IPS-20b (cell line): Measurements from ENCODE around the gene NBR1.
"Not testable (repeated sequence)": the region's sequence is repeated elsewhere in the genome, so short reads cannot be mapped to it uniquely, and the experiment has no call there.

ENCODE experiments used
- H3K27ac ChIP-seq: one replicate; pipeline ENCODE4 v1.5.1; 2013; ENCODE audit warnings: low read length
- H3K27me3 ChIP-seq: 2 replicates; pipeline ENCODE4 v1.6.1; 2013; ENCODE audit warnings: mild to moderate bottlenecking, low read length, inconsistent platforms; ENCODE audit not compliant: insufficient read depth
- H3K36me3 ChIP-seq: 2 replicates; pipeline ENCODE4 v1.6.1; 2013; ENCODE audit warnings: low read depth, mild to moderate bottlenecking, inconsistent platforms, low read length, moderate library complexity; ENCODE audit not compliant: insufficient read depth
- H3K4me1 ChIP-seq: 2 replicates; pipeline ENCODE4 v1.6.1; 2013; ENCODE audit warnings: mild to moderate bottlenecking, control low read depth, inconsistent platforms, low read length, moderate library complexity; ENCODE audit not compliant: insufficient read depth
- H3K4me3 ChIP-seq: 2 replicates; pipeline ENCODE4 v1.5.1; 2013; ENCODE audit warnings: mild to moderate bottlenecking, low read length, inconsistent platforms
- H3K9ac ChIP-seq: 2 replicates; pipeline ENCODE4 v1.6.1; 2013; ENCODE audit warnings: low read depth, mild to moderate bottlenecking, inconsistent platforms, low read length, moderate library complexity
- H3K9me3 ChIP-seq: 2 replicates; pipeline ENCODE4 v1.6.1; 2013; ENCODE audit warnings: mild to moderate bottlenecking, low read depth, low read length, inconsistent platforms; ENCODE audit not compliant: insufficient read depth

The NBR1 gene

GRCh38 chr17:43219746-43220380, 48.8 kb downstream of the NBR1 start:
- H3K4me3 ChIP-seq = no peak overlapping the region
- no peak overlapping the region for H3K27ac ChIP-seq
- H3K27me3 ChIP-seq = no peaks in the 10 kb centered on the region
- no peaks in the 10 kb centered on the region; the same call in 1 of the 2 replicates for H3K36me3 ChIP-seq
- no peak overlapping the region for H3K9ac ChIP-seq
- H3K4me1 ChIP-seq = no peaks in the 10 kb centered on the region
- no peaks in the 10 kb centered on the region for H3K9me3 ChIP-seq

GRCh38 chr17:43220511-43221125, 49.6 kb downstream of the NBR1 start:
- H3K4me1 ChIP-seq = no peaks in the 10 kb centered on the region
- no peak overlapping the region for H3K9ac ChIP-seq
- no peaks in the 10 kb centered on the region; the same call in 1 of the 2 replicates for H3K36me3 ChIP-seq
- no peak overlapping the region for H3K27ac ChIP-seq
- no peak overlapping the region for H3K4me3 ChIP-seq
- no peaks in the 10 kb centered on the region for H3K9me3 ChIP-seq
- no peaks in the 10 kb centered on the region for H3K27me3 ChIP-seq

GRCh38 chr17:43224146-43224705, 53.2 kb downstream of the NBR1 start:
- H3K27me3 ChIP-seq = no peaks in the 10 kb centered on the region
- H3K27ac ChIP-seq = no peak overlapping the region
- H3K9me3 ChIP-seq = no peaks in the 10 kb centered on the region
- H3K4me3 ChIP-seq = no peak overlapping the region
- no peaks in the 10 kb centered on the region for H3K4me1 ChIP-seq
- no peak overlapping the region for H3K9ac ChIP-seq
- H3K36me3 ChIP-seq = no peaks in the 10 kb centered on the region

- H3K9me3 ChIP-seq = no peaks in the 10 kb centered on the region
- no peak overlapping the region for H3K9ac ChIP-seq
- H3K4me3 ChIP-seq = no peak overlapping the region
- H3K4me1 ChIP-seq = no peaks in the 10 kb centered on the region
- no peaks in the 10 kb centered on the region for H3K27me3 ChIP-seq
- H3K27ac ChIP-seq = no peak overlapping the region
- no peaks in the 10 kb centered on the region for H3K36me3 ChIP-seq
These were observed 55.4 kb downstream of the NBR1 start for GRCh38 chr17:43226393-43226792.

DNA sequence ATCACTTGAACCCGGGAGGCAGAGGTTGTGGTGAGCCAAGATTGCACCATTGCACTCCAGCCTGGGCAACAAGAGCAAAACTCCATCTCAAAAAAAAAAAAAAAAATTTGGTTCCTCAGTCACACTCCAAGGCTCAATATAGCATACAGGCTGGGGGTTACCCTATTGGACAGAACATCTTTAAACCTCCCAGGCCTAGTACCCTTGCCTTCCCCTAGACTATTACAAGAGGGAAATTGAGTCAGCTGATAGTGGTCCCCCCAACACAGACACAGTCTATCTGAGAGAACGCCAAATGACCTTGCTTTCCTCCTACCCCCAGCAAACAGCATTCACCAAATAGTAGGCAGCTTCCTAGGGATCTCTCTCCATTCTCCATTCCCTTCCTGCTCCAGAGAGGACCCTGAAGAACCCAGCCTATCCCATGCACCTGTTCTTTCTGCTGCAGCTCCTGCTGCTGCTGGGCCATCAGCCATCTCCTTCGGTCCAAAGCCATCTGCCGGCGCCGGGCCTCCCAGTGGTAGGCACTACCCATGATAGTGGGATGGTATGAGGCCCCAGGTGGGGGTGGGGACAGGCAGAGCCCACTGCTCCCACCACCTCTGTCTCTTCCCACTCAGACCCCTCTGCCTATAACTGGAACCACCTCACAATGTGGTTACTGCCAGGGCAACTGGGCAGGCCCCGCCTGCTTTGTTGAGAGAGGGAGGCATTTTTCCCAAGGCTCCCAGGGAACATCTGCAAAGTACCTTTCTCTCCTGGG, 57.2 kb downstream of the NBR1 start, which contains the start of gene CCDC200:
CCDC200 (minus strand) TSS at position 604 of the 763 bp plus-strand sequence; CDS start at position 535, 69 bp downstream.
- not testable (repeated sequence) for H3K4me3 ChIP-seq, H3K9ac ChIP-seq, H3K27ac ChIP-seq, H3K27me3 ChIP-seq, H3K4me1 ChIP-seq, H3K36me3 ChIP-seq, H3K9me3 ChIP-seq

GRCh38 chr17:43231205-43232020, 60.4 kb downstream of the NBR1 start:
- H3K36me3 ChIP-seq, H3K4me3 ChIP-seq, H3K9ac ChIP-seq, H3K27ac ChIP-seq, H3K27me3 ChIP-seq, H3K4me1 ChIP-seq, H3K9me3 ChIP-seq: not testable (repeated sequence)

DNA sequence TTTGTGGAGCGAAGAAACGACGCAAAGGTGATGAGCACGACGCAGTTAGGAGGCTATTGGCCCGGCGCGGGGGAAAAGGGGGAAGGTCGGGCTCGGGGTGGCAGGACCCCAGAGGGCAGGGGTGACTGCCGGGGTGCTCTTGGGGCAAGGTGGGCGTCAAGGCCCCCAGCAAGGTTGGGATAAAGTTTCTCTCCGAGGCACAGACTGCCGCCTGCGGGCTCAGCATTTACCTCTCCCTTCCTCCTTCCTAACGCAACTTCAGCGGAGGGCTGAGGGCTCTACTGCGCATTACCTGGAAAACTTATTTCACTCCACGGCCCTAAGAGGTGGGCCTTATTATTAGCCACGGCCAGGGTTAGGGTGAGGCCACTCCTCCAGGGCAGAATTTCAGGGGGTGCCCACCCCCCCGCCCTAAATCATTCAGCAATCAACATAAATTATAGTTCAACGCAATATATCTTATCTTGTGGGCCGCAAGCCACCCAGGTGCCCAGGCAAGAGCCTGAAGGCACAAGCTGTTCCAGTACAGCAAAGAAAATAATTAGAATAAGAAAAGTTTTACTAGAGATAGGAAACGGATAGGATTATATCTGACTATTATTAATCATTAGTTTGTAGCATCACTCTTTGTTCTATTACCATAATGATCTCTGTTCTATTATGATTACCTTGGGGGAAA, 61.1 kb downstream of the NBR1 start:
- not testable (repeated sequence) for H3K4me3 ChIP-seq

GRCh38 chr17:43233263-43233662, 62.2 kb downstream of the NBR1 start:
- H3K4me1 ChIP-seq, H3K36me3 ChIP-seq, H3K4me3 ChIP-seq, H3K27me3 ChIP-seq, H3K27ac ChIP-seq, H3K9ac ChIP-seq, H3K9me3 ChIP-seq: not testable (repeated sequence)

More for the DNA sequence above, 61.1 kb downstream of the NBR1 start:
- not testable (repeated sequence) for H3K9ac ChIP-seq, H3K9me3 ChIP-seq, H3K27ac ChIP-seq, H3K36me3 ChIP-seq, H3K27me3 ChIP-seq, H3K4me1 ChIP-seq

GRCh38 chr17:43233877-43234276, 62.9 kb downstream of the NBR1 start, which contains the start of gene RNU2-1:
Gene RNU2-1 (minus strand): TSS chr17:43233977.
- H3K27me3 ChIP-seq, H3K4me3 ChIP-seq, H3K27ac ChIP-seq, H3K4me1 ChIP-seq, H3K36me3 ChIP-seq, H3K9me3 ChIP-seq, H3K9ac ChIP-seq: not testable (repeated sequence)

GRCh38 chr17:43239597-43239996, 68.6 kb downstream of the NBR1 start:
- not testable (repeated sequence) for H3K9me3 ChIP-seq, H3K36me3 ChIP-seq, H3K27me3 ChIP-seq, H3K27ac ChIP-seq, H3K4me3 ChIP-seq, H3K4me1 ChIP-seq, H3K9ac ChIP-seq
